ENCODE results near the gene HSPB6.

Gene HSPB6

GRCh38 chr19:35783469-35784434 lies 26.9 kb upstream of the HSPB6 start:
- no peak for TF ChIP-seq CTCF (IDR thresholded peaks at IDR 0.05; ENCODE audit: low read depth, low read length)

GRCh38 chr19:35782589-35782988 lies 25.8 kb upstream of the HSPB6 start:
- no peak for TF ChIP-seq CTCF (IDR thresholded peaks at IDR 0.05; ENCODE audit: low read depth, low read length)
- DNase-seq (ENCODE audit: extremely low read depth, low read depth), result no peak

More at GRCh38 chr19:35783469-35784434, 26.9 kb upstream of the HSPB6 start:
- no peak for DNase-seq (ENCODE audit: extremely low read depth, low read depth)

- DNase-seq (ENCODE audit: extremely low read depth, low read depth), result no peak
- no peak for TF ChIP-seq CTCF (IDR thresholded peaks at IDR 0.05; ENCODE audit: low read depth, low read length)
Observed at GRCh38 chr19:35781650-35782049, 24.8 kb upstream of the HSPB6 start.

GRCh38 chr19:35780717-35781116 lies 23.9 kb upstream of the HSPB6 start:
- no peak for TF ChIP-seq CTCF (IDR thresholded peaks at IDR 0.05; ENCODE audit: low read depth, low read length)
- DNase-seq (ENCODE audit: extremely low read depth, low read depth), result no peak

GRCh38 chr19:35780058-35780457 lies 23.2 kb upstream of the HSPB6 start:
- TF ChIP-seq CTCF (IDR thresholded peaks at IDR 0.05; ENCODE audit: low read depth, low read length), result no peak
- DNase-seq (ENCODE audit: extremely low read depth, low read depth), result no peak

GRCh38 chr19:35779033-35779432 lies 22.2 kb upstream of the HSPB6 start:
- TF ChIP-seq CTCF (IDR thresholded peaks at IDR 0.05; ENCODE audit: low read depth, low read length), result no peak
- no peak for DNase-seq (ENCODE audit: extremely low read depth, low read depth)

GRCh38 chr19:35777961-35778360 lies 21.1 kb upstream of the HSPB6 start:
- no peak for TF ChIP-seq CTCF (IDR thresholded peaks at IDR 0.05; ENCODE audit: low read depth, low read length)
- DNase-seq (ENCODE audit: extremely low read depth, low read depth), result no peak

All from AG09319 (cell line).